H1 (cell line): ENCODE measurements around the gene BAX. TPM values are rescaled to one million over a fixed set of nuclear protein-coding genes. Genes with fewer than 3 reads are reported as not detected.
A peak's percentile ranks its signal among the peaks of the same experiment; 100 is the strongest.

Source experiments
- CTCF ChIA-PET: fragments of 300-600 bp; sonication (Branson Sonifier 250); formaldehyde crosslinking; loops from one replicate; lab custom pipeline; 2021; ENCODE audit not compliant: partially characterized antibody; lab: Charles Lee
- POLR2A ChIA-PET: fragments of 300-600 bp; sonication (Branson Sonifier 250); formaldehyde crosslinking; loops from one replicate; lab custom pipeline; 2021; ENCODE audit warnings: inconsistent platforms; ENCODE audit not compliant: partially characterized antibody; lab: Charles Lee
- DNase-seq, 2 experiments: peaks; one replicate each; pipeline versions ENCODE4 v3.0.0 to v3.0.0-alpha.2; 2010 to 2022; ENCODE audit warnings: low spot score in 2 of 2, low read depth in 1 of 2, mixed read lengths in 1 of 2
- FAIRE-seq: peaks from 2 replicates; lab custom pipeline; 2011; peaks lifted over from hg19 to GRCh38; lab: Jason Lieb, UNC
- H2AFZ ChIP-seq: 2 replicates; pipeline ENCODE4 v1.8.1; 2012; ENCODE audit warnings: low read length, inconsistent platforms
- H2AK5ac ChIP-seq: 2 replicates; pipeline ENCODE4 v1.6.1; 2013; ENCODE audit warnings: low read depth, low read length
- H2BK120ac ChIP-seq: replicated peaks from 2 replicates; pipeline ENCODE3; 2013; ENCODE audit warnings: low read depth, low read length, inconsistent platforms
- H2BK12ac ChIP-seq: 2 replicates; pipeline ENCODE4 v1.6.1; 2013; ENCODE audit warnings: low read depth, low read length
- H2BK15ac ChIP-seq: 2 replicates; pipeline ENCODE4 v1.6.1; 2013; ENCODE audit warnings: low read length
- H2BK20ac ChIP-seq: 2 replicates; pipeline ENCODE4 v1.6.1; 2013; ENCODE audit warnings: low read length
- H2BK5ac ChIP-seq: 2 replicates; pipeline ENCODE4 v1.6.1; 2013; ENCODE audit warnings: low read depth, low read length
- H3K14ac ChIP-seq: 2 replicates; pipeline ENCODE4 v1.6.1; 2013; ENCODE audit warnings: inconsistent platforms; ENCODE audit not compliant: insufficient read length
- H3K18ac ChIP-seq: 2 replicates; pipeline ENCODE4 v1.6.1; 2013; ENCODE audit warnings: low read length; ENCODE audit errors: extremely low read depth
- H3K23ac ChIP-seq: 2 replicates; pipeline ENCODE4 v1.6.1; 2013; ENCODE audit warnings: inconsistent platforms; ENCODE audit not compliant: insufficient read length
- H3K23me2 ChIP-seq: 2 replicates; pipeline ENCODE4 v1.6.1; 2013; ENCODE audit warnings: low read depth, low read length
- H3K27ac ChIP-seq: 2 replicates; pipeline ENCODE4 v1.6.1; 2011; ENCODE audit warnings: low read depth, low read length, inconsistent platforms
- H3K27me3 ChIP-seq, 4 experiments: replicated peaks in 1 of 4; 1 replicate in 1 of 4; 2 replicates in 3 of 4; pipeline versions ENCODE4 v1.6.1 to v1.8.1; 2011 to 2013; ENCODE audit warnings: low read length in 3 of 4, mild to moderate bottlenecking in 3 of 4, inconsistent platforms in 2 of 4, mixed read lengths in 2 of 4, moderate library complexity in 1 of 4; ENCODE audit not compliant: control insufficient read depth in 3 of 4, insufficient read depth in 3 of 4; ENCODE audit errors: extremely low read depth in 1 of 4
- H3K36me3 ChIP-seq, 4 experiments: 2 replicates each; pipeline versions ENCODE4 v1.6.1 to v1.8.1; 2011 to 2013; ENCODE audit warnings: mild to moderate bottlenecking in 4 of 4, low read length in 3 of 4, moderate library complexity in 2 of 4, control low read depth in 1 of 4, inconsistent platforms in 1 of 4; ENCODE audit not compliant: insufficient read depth in 4 of 4, control insufficient read depth in 2 of 4
- H3K4ac ChIP-seq: replicated peaks from 2 replicates; pipeline ENCODE3; 2013; ENCODE audit warnings: low read length, low read depth, mixed read lengths, inconsistent platforms; ENCODE audit not compliant: insufficient read length
- H3K4me1 ChIP-seq, 4 experiments: replicated peaks in 1 of 4; 1 replicate in 1 of 4; 2 replicates in 3 of 4; pipeline versions ENCODE4 v1.6.1 to v1.8.1; 2011 to 2013; ENCODE audit warnings: low read length in 3 of 4, inconsistent platforms in 2 of 4, mixed read lengths in 1 of 4; ENCODE audit not compliant: insufficient read depth in 4 of 4, control insufficient read depth in 3 of 4
- H3K4me2 ChIP-seq, 2 experiments: 2 replicates each; pipeline versions ENCODE4 v1.6.1 to v1.8.1; 2011 to 2013; ENCODE audit warnings: low read depth in 2 of 2, low read length in 2 of 2, control low read depth in 1 of 2, inconsistent platforms in 1 of 2, mild to moderate bottlenecking in 1 of 2; ENCODE audit not compliant: insufficient read depth in 1 of 2
- H3K4me3 ChIP-seq, 4 experiments: fragments of 200-600, 300-600 bp in 1 of 4; sonication (generic), shearing (Covaris generic), sonication (Bioruptor Twin) in 1 of 4; 2 replicates each; pipeline versions ENCODE4 v1.5.1 to v1.8.1; 2011 to 2016; ENCODE audit warnings: low read length in 4 of 4, low read depth in 3 of 4, control low read depth in 2 of 4, inconsistent platforms in 2 of 4, mild to moderate bottlenecking in 2 of 4, mixed read lengths in 1 of 4, moderate library complexity in 1 of 4; ENCODE audit not compliant: insufficient read depth in 2 of 4; ENCODE audit errors: extremely low read depth in 1 of 4
- H3K56ac ChIP-seq: replicated peaks from 2 replicates; pipeline ENCODE3; 2013; ENCODE audit warnings: low read depth, mild to moderate bottlenecking, mixed read lengths, low read length, inconsistent platforms; ENCODE audit not compliant: insufficient read length
- H3K79me1 ChIP-seq: 2 replicates; pipeline ENCODE4 v1.6.1; 2013; ENCODE audit warnings: low read depth, low read length, control low read depth
- H3K79me2 ChIP-seq, 2 experiments: 2 replicates each; pipeline versions ENCODE4 v1.6.1 to v1.8.1; 2012 to 2013; ENCODE audit warnings: low read length in 2 of 2, mild to moderate bottlenecking in 2 of 2, inconsistent platforms in 1 of 2; ENCODE audit not compliant: insufficient read depth in 2 of 2, control insufficient read depth in 1 of 2
- H3K9ac ChIP-seq, 4 experiments: replicated peaks in 1 of 4; 1 replicate in 1 of 4; 2 replicates in 3 of 4; pipeline versions ENCODE4 v1.6.1 to v1.8.1; 2011 to 2013; ENCODE audit warnings: low read depth in 3 of 4, low read length in 3 of 4, control low read depth in 2 of 4, mild to moderate bottlenecking in 2 of 4, moderate library complexity in 2 of 4, inconsistent platforms in 1 of 4; ENCODE audit errors: extremely low read depth in 1 of 4
- H3K9me3 ChIP-seq, 2 experiments: 2 replicates each; pipeline versions ENCODE4 v1.6.1 to v1.8.1; 2012 to 2013; ENCODE audit warnings: mild to moderate bottlenecking in 2 of 2, moderate library complexity in 2 of 2, control low read depth in 1 of 2, inconsistent platforms in 1 of 2, low read depth in 1 of 2, low read length in 1 of 2, mixed read lengths in 1 of 2; ENCODE audit not compliant: insufficient read depth in 2 of 2
- H4K20me1 ChIP-seq, 2 experiments: replicated peaks in 1 of 2; 2 replicates each; pipeline versions ENCODE3 to v1.8.1; 2011 to 2013; ENCODE audit warnings: inconsistent platforms in 2 of 2, low read length in 2 of 2, mild to moderate bottlenecking in 1 of 2; ENCODE audit not compliant: insufficient read depth in 2 of 2, control insufficient read depth in 1 of 2
- H4K5ac ChIP-seq: 2 replicates; pipeline ENCODE4 v1.6.1; 2013; ENCODE audit warnings: low read length, low read depth, mixed read lengths, inconsistent platforms; ENCODE audit not compliant: insufficient read length
- H4K8ac ChIP-seq: 2 replicates; pipeline ENCODE4 v1.8.0; 2013; ENCODE audit warnings: mild to moderate bottlenecking, moderate library complexity, low read length, inconsistent platforms; ENCODE audit not compliant: insufficient read depth; ENCODE audit errors: extremely low read depth
- H4K91ac ChIP-seq: replicated peaks from 2 replicates; pipeline ENCODE3; 2013; ENCODE audit warnings: low read length, mixed read lengths, inconsistent platforms; ENCODE audit not compliant: insufficient read length
- ATF3 ChIP-seq: IDR thresholded peaks from 2 replicates; pipeline ENCODE4 v1.6.1; 2011; ENCODE audit warnings: low read depth, mild to moderate bottlenecking, low read length; ENCODE audit not compliant: insufficient read depth
- CHD1 ChIP-seq: IDR thresholded peaks from 2 replicates; pipeline ENCODE4 v1.6.1; 2012; ENCODE audit warnings: low read depth, low read length, improper control_type of control experiment
- CREB1 ChIP-seq: IDR thresholded peaks from 2 replicates; pipeline ENCODE4 v1.6.1; 2012; ENCODE audit warnings: inconsistent platforms
- CTCF ChIP-seq, 3 experiments: IDR thresholded peaks; 1 replicate in 2 of 3; 2 replicates in 1 of 3; pipeline versions ENCODE4 v1.5.1 to v1.6.1; 2011; ENCODE audit warnings: low read length in 3 of 3, mild to moderate bottlenecking in 3 of 3, inconsistent platforms in 2 of 3, low read depth in 1 of 3, moderate library complexity in 1 of 3; ENCODE audit not compliant: insufficient read depth in 1 of 3; ENCODE audit errors: control extremely low read depth in 1 of 3
- RFX5 ChIP-seq: IDR thresholded peaks from 2 replicates; pipeline ENCODE4 v1.6.1; 2011; ENCODE audit warnings: low read depth, low read length, improper control_type of control experiment, borderline replicate concordance
- SIN3A ChIP-seq, 2 experiments: IDR thresholded peaks in 1 of 2; conservative IDR thresholded peaks in 1 of 2; 2 replicates each; pipeline ENCODE4 v1.6.1; 2011 to 2012; ENCODE audit warnings: low read length in 2 of 2, improper control_type of control experiment in 1 of 2, low read depth in 1 of 2, mild to moderate bottlenecking in 1 of 2
- SP4 ChIP-seq: IDR thresholded peaks from 2 replicates; pipeline ENCODE4 v1.6.1; 2012; ENCODE audit warnings: low read length, inconsistent platforms
- TEAD4 ChIP-seq: IDR thresholded peaks from 2 replicates; pipeline ENCODE4 v1.6.1; 2012; ENCODE audit warnings: low read depth, low read length, inconsistent platforms, mixed read lengths
- WGBS, 2 experiments: shearing (Covaris generic) in 1 of 2; methylation state at CpG; one replicate each; pipeline versions ENCODE4 v1.1.6 to v1.1.7; 2013 to 2015; ENCODE audit warnings: low lambda C conversion rate in 2 of 2, mixed read lengths in 2 of 2, inconsistent platforms in 1 of 2, low coverage in 1 of 2, missing lambda C conversion rate in 1 of 2; ENCODE audit not compliant: insufficient replicate concordance in 2 of 2, insufficient coverage in 1 of 2, insufficient read length in 1 of 2; ENCODE audit errors: extremely low coverage in 1 of 2, missing lambda C conversion rate in 1 of 2; 5-methylcytosine and 5-hydroxymethylcytosine counted together
- polyA plus RNA-seq, 7 experiments: library from polyadenylated mRNA; depleted of rRNA in 3 of 7; stranded (reverse) in 5 of 7; unstranded in 2 of 7; fragments of >200 nt in 5 of 7; fragments of 200-250 nt in 2 of 7; gene quantifications; 1 replicate in 5 of 7; 2 replicates in 1 of 7; 4 replicates in 1 of 7; pipeline versions ENCODE4 v1.2.1 to v1.2.3, GENCODE V29; 2011 to 2013; ENCODE audit warnings: missing spikeins in 2 of 7, mixed read lengths in 2 of 7
- total RNA-seq: library from RNA; stranded (reverse); fragmentation: NEBNext Ultra II Directional; extraction: Animal tissue kit (Norgen Biotek cat#: 25700); gene quantifications from 2 replicates; pipeline ENCODE4 v1.2.1, GENCODE V29; 2021

Gene BAX
- total and polyA plus RNA-seq, 2 of the 8 experiments (the other 6 are each of a cell fraction or from before 2014, with no cell fraction given): 257 to 346 TPM

GRCh38 chr19:48975947-48976847 is 21.5 kb downstream of the BAX start:
- CTCF ChIA-PET: interaction anchor here (0.6 to 3.7 kb wide), 14 partner anchors 9 to 189 kb away, joined by 3 to 19 read pairs (median 4); partner anchors contain the start of genes DHDH, GYS1 and RUVBL2
- Histone ChIP-seq H3K18ac (no peak overlapping the region), H3K9ac (no peak overlapping the region), H3K9me3 (no peaks in the 10 kb centered on the region), H2BK12ac (no peak overlapping the region), H3K23me2 (no peaks in the 10 kb centered on the region), H4K20me1 (peaks cover 0 to 3% of the 10 kb centered on the region in 2 experiments), H3K4me1 (no peaks in the 10 kb centered on the region), H3K27me3 (no peaks in the 10 kb centered on the region), H2BK20ac (no peak overlapping the region), H2AFZ (no peak overlapping the region), H3K4me2 (no peak overlapping the region), H3K56ac (no peak overlapping the region), H3K4me3 (no peak overlapping the region), H2BK15ac (no peak overlapping the region), H3K79me1 (no peaks in the 10 kb centered on the region), H3K79me2 (no peaks in the 10 kb centered on the region), H2BK120ac (no peak overlapping the region), H4K5ac (no peak overlapping the region), H3K14ac (no peak overlapping the region), H3K23ac (no peak overlapping the region), H4K8ac (no peak overlapping the region), H2AK5ac (no peak overlapping the region), H4K91ac (no peak overlapping the region), H3K36me3 (peaks cover 2 to 23% (median 7%) of the 10 kb centered on the region in 4 experiments; a peak in 6 of 8 replicates), H3K27ac (no peak overlapping the region), H3K4ac (no peak overlapping the region), H2BK5ac (no peak overlapping the region)
- DNase-seq: peak in 1 of 2 experiments; percentile 72
- WGBS, 2 experiments: 89% methylated on average over 13 of the region's 13 CpGs; no CpG with 5 or more reads in 1 of the 2 experiments
- POLR2A ChIA-PET: interaction anchor here (0.8 to 5.7 kb wide), 6 partner anchors 8 to 104 kb away, joined by 3 to 56 read pairs (median 4); partner anchors contain the start of genes FTL, GYS1, PPP1R15A and RUVBL2
- peak; percentile 65 for FAIRE-seq
- TF ChIP-seq CREB1: peak; percentile 73
- no peak for TF ChIP-seq CHD1
- TF ChIP-seq SIN3A (conservative IDR thresholded peaks at IDR 0.05 in 1 of 2, IDR thresholded peaks at IDR 0.05 in 1 of 2; ENCODE audit: low read depth in 1 of 2, low read length in 2 of 2): peak in 1 of 2 experiments; percentile 28; a peak in 1 of 4 replicates
- TF ChIP-seq TEAD4: no peak
- no peak for TF ChIP-seq RFX5
- no peak for TF ChIP-seq CTCF (IDR thresholded peaks at IDR 0.05; ENCODE audit: control extremely low read depth in 1 of 3, insufficient read depth in 1 of 3, low read depth in 1 of 3, low read length in 3 of 3)
- TF ChIP-seq ATF3: peak; percentile 62
- TF ChIP-seq SP4: 0 out of 2 replicates have a peak, but pooled peaks have one; percentile 38
